Stimulated activated naive CD4-positive, alpha-beta T cell treated with Interleukin-2 at 50 U/mL for 16 hours (primary cell): ENCODE measurements around the gene EDNRA.

ENCODE experiments used
- DNase-seq: peaks from one replicate; lab custom pipeline; 2025; lab: John Stamatoyannopoulos, UW

The EDNRA gene

DNA sequence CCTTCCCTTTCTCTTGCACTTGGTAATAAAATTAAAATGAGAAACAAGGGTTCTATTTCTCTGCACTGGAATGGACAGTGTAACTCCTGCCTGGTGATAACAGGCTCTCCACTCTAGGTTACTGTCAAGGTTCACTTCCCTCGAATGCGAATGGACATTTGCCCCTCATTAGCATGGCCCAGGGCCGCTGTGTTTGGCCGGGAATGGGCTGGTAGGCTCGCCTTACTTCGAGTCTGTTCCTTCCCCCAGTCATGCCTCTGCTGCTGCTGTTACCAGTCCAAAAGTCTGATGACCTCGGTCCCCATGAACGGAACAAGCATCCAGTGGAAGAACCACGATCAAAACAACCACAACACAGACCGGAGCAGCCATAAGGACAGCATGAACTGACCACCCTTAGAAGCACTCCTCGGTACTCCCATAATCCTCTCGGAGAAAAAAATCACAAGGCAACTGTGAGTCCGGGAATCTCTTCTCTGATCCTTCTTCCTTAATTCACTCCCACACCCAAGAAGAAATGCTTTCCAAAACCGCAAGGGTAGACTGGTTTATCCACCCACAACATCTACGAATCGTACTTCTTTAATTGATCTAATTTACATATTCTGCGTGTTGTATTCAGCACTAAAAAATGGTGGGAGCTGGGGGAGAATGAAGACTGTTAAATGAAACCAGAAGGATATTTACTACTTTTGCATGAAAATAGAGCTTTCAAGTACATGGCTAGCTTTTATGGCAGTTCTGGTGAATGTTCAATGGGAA, 61.5 kb downstream of the EDNRA start:
- DNase-seq = no peak

DNA sequence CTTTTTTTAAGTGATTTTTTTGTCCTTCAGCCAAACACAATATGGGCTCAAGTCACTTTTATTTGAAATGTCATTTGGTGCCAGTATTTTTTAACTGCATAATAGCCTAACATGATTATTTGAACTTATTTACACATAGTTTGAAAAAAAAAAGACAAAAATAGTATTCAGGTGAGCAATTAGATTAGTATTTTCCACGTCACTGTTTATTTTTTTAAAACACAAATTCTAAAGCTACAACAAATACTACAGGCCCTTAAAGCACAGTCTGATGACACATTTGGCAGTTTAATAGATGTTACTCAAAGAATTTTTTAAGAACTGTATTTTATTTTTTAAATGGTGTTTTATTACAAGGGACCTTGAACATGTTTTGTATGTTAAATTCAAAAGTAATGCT, 62.1 kb downstream of the EDNRA start:
- no peak for DNase-seq

DNA sequence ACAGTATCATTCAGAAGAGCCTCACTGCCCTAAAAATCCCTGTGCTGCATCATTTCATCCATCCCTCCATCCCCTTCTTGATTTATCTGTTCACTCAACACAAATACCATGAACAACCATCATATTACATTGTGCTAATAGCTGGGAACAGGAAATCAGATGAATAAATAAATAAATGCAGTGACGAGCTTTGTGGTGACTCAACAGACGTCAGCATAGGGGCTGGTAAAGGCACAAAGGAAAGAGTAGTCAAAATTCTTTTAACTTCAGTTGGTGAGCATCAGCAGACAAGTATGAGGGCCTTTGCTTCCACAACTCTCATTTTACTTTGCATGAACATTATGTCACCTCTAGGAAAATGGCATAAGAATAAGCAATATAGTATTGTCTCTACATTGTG, 65.5 kb downstream of the EDNRA start:
- no peak for DNase-seq

DNA sequence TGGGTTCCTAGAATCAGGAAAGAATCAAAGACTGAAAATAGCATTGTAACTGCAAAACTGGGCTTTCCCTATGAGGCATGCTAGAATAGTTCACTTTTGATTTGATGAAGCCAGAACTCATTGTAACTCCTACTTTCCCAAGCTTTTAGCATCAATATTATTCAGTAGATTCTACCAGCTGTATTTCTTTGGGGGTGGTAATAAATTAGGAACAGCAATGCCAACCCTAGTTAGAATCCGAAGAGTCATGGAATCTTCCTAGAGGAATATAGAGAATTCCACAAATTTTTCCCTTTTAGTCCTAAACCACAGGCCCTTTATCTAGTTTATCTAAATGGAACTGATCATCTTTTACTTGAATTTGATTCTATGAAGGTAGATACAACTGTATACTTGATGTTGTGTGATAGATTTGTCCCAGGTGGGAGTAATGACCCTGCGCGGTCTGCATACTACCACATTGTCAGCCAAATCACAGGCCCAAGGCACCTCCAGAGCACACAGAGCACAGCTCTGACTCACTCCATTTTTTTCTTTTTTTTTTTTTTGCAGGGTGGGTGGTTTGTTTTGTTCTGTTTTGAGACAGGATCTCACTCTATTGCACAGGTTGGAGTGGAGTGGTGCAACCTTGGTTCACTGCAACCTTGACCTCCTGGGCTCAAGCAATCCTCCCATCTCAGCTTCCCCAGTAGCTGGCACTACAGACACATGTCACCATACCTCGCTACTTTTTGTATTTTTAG, 66.6 kb downstream of the EDNRA start:
- no peak for DNase-seq

DNA sequence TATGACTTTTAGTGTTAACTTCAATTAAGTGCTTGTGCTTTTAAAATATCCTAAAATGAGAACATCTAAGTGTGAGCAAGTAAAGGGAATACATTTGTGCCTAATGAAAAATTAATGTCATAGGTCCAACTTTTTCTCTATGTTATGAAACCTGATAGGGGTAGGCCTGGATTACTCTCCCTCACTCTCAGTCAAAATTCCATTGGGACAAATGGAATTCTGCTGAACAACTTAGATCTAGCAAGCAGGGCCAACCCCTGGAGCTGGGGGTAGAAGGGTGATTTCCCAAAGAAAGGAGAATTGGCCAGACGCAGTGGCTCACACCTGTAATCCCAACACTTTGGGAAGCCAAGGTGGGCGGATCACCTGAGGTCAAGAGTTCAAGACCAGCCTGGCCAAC, 67.4 kb downstream of the EDNRA start:
- DNase-seq = no peak

DNA sequence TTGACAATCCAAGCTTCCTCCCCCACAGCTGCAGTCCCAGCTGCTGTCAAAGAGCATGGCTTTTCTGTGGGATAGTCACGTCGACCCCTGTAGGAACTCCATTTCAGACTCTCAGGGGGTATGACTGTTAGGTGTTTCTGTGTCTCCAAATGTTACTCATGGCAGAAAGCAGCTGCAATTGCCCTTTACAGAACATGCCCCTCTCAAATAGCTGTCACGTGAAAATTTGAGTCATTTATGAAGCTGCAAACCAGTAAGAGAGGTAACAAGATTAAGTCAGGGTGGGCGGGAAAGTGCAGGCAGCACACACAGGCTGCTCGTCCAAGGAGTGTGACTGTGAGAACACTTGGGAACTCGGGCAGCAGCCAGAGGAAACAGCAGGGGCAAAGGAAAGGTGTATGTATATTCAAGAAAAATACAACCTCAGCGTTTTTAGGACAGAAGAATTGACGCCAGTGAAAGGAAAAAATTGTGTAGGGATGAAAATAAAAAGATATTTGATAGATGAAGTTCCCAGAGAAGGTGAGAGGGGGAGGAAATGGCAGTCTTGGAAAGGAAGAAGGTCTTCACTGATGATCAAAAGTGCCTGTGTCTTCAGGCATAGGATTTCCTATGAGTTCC, 69.8 kb downstream of the EDNRA start:
- DNase-seq = no peak

DNA sequence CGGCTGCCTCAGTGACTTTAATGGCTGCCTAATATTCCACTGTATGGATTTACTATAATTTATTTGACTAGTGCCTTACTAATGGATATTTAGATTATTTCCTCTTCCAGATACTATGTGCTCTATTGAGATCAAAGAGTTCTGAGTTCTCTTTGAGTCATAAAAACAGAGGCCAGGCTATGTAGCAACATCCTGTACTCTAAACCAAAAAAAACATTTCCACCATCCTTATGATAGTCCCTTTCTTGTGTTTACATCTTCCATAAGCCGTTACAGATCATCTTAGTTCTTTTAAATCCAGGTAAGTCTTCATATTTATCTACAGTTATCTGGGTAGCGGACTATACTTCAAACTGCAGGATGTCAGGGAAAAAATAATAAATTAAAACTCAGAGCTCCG, 79.7 kb downstream of the EDNRA start:
- DNase-seq = no peak

- DNase-seq = no peak
Observed at GRCh38 chr4:147566762-147567161, 85.9 kb downstream of the EDNRA start.

DNA sequence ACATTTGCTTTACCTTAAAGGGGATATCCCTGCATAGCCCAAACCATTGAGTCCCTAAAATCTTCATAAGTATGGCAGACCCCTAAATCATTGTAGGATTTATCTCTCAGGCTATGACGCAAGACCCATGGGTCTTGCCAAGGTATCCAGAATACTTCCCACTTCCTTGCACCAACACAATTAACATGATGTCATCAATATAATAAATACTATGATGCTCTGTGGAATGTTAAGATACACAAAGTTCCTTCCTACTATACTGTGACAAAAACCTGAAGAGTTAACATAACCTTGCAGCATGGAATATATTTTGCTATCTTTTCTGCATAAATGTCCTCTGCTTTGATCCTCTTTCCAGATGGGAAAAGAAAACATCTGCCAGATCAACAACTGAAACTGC, 86.4 kb downstream of the EDNRA start:
- no peak for DNase-seq

DNA sequence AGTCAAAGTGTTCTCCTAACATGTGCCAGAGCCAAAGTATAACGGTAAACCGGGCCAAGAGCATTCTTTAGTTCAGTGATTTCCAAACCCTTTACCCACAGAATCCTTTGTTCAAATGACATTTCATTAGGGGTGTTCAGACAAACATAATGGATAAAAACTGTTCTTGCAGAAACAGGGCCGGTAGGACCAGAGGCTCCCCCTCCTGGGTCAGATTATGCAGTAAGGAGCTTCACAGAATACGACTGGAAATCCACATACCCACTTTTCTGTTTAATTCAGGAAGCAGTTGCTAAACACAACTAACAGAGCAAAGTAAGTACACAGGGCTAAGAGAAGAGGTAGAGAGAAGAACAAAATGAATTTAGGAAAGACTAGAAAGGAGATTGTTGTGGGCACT, 89.7 kb downstream of the EDNRA start:
- DNase-seq = no peak

DNA sequence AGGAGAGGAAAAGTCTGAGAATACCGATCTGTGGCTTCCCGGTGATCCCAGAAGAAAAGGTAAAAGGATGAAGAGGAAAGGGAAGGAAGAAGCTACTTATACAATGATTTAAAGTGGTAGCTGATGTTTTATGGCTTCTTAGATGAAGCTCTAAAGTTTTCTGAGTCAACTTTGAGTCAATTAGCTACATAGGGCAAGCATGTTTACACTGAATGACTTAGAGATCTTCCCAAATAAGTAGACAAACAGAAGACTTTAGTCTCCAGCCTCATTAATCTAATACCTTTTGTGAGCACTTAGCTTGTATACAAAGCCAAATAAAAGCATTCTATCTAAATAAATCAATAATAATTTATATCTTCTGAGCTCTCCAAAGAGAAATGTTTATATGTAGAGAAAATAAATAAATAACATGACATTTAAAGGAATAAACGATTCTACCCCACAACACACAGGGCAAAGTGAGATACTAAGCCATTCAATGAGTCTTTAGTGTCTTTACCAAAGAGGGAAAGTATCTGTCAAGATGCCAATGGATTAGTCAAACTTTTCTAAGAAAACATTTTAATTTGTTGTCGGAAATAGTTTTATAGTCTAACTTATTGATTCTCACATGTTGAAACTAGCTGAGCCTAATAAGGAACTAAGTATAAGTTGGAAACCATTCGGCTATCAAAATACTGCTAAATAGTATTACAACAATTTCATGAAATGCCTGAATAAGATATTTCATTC, 90.3 kb downstream of the EDNRA start:
- no peak for DNase-seq

- DNase-seq = no peak
Observed at GRCh38 chr4:147576084-147576483, 95.2 kb downstream of the EDNRA start.

DNA sequence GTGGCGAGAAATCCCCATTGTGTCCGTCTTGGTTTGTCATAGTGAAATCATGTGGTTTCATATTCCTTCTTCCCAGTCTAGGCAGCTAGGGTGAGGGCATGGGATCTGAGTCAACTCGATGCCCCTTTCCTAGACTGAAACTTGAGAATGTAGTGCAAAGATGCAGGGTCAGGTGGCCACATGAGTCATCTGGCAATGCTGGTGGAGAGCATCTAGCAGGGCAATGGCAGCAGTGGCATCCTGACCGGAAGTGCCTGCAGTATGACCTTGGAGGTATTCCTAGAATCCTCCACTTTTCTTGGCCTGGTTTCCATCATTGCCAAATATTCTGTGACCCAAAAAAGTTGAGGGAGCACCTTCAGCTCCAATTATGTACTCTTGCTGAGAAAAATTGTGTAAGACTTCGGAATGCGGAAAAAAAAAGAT, 97.2 kb downstream of the EDNRA start:
- DNase-seq = no peak

- no peak for DNase-seq
Observed at GRCh38 chr4:147578593-147578992, 97.7 kb downstream of the EDNRA start.

DNA sequence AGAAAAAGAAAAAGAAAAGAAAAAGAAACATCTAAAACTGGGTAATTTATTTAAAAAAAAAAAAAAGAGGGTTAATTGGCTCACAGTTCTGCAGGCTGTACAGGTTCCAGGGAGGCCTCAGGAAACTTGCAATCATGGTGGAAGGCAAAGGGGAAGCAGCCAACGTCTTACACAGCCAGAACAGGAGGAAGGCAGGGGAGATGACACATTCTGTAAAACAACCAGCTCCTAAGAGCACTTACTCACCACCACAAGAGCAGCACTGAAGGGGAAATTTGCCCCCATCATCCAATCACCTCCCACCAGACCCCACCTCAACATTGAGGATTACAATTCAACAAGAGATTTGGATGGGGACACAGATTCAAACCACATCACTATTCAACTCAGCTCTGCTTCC, 99.5 kb downstream of the EDNRA start:
- no peak for DNase-seq

DNA sequence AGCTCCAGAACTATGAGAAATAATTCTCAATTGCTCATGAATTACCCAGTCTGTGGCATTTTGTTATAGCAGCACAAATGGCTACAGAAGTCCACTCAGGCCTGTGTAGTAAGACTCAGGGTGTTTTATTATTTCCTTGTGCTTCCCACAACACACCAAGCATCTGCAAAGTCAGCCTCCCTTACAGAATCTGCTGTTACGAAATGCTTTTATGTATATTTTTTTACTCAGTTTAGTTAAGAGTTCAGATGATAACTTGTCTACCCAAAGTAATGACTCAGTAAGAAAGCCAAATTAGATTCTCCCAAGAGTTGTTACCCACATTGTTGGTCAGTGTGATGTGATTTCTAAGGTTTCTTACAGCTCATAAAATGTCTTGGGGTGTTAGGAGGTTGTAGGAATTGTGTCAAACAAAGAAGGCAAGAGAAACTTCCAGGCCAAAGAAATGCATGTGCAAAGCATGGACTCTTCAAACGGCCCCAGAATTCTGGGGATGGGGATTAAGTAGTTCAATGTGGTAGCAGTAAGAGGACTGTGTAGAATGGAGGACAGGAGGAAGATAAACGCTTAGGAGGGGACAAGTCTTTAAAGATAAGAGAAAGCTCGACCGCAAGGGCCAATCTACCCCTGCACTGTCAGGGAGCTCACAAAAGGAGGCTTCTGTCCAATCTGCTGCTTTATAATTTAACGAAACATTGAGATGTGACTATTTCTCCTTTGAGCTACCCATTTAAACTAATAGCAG, 100.9 kb downstream of the EDNRA start:
- no peak for DNase-seq

DNA sequence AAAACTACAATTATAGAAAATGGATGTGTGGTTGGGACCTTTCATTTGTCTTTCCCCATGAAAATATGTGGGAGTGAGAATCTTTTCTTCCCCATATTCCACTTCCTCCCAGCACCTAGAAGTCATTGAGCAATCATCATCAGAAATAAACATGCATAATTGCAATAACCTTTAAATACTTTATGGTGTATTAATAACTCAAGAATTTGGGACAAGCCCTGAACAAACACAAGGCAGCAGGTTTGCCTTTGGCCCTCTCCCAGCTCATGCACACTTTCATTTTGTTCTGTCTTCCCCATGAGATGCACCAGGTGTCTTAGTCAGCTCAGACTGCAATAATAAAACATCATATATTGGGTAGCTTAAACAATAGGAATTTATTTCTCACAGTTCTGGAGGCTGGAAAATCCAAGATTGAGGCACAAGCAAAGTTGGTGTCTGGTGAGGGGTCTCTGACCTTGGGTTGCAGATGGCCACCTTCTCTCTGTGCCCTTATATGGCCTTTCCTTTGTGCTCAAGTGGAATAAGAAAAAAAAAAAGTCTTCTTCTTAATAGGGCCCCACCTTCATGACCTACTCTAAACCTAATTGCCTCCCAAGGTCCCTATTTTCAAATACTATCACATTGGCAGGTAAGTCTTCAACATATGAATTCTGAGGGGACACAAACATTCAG, 101.6 kb downstream of the EDNRA start:
- no peak for DNase-seq

DNA sequence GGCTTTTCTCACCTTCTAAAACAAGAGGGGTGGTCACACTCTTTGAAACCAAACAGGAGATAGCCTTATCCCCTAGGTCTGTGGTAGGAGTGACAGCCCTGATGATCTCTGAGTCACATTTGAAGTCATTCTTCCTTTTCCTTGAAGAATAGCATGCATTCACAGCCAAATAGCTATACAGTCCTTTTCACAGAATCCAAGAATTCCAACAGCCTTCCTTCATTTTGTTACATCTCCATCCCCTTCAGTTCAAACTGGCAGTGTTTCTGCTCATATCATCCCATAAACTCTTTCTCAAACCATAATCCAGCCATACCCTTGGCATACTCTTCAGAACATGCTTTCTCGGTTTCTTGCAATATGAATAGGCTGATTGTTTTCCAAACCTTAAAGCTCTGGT, 103.0 kb downstream of the EDNRA start:
- DNase-seq = no peak

DNA sequence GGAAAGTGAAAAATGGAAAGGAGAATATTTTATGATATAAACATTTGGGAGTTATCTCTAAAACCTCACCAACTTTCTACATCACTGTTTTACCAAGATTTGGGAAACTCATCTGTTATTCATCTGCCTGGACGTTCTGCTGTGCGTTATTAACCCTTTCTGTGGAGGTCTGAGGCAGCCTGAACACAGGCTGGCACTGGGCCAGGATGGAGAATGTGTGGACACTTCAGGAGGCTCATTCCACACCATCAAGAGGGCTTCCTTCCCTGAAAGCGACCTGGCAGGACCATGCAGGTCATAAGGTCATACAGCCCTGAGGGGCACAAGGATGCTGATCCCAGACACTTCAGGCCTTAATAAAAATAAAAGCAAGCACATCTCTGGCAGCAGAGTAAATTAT, 105.1 kb downstream of the EDNRA start:
- no peak for DNase-seq

- no peak for DNase-seq
Observed at GRCh38 chr4:147586637-147587036, 105.7 kb downstream of the EDNRA start.

- no peak for DNase-seq
Observed at GRCh38 chr4:147587041-147587440, 106.1 kb downstream of the EDNRA start.
